Lung microvascular endothelial cell (primary cell): ENCODE measurements around the gene RMC1. TPM values are rescaled to one million over a fixed set of nuclear protein-coding genes. Genes with fewer than 3 reads are reported as not detected.
"Not testable (repeated sequence)": the region's sequence is repeated elsewhere in the genome, so short reads cannot be mapped to it uniquely, and the experiment has no call there.

Experiments
- DNase-seq, 2 donors: peaks; one replicate each; pipeline versions ENCODE4 v3.0.0 to v3.0.0-alpha.2; 2010; ENCODE audit warnings: low read depth in 2 of 2
- total RNA-seq: library from RNA; depleted of rRNA; stranded (reverse); fragments of >200 nt; gene quantifications from 2 replicates; pipeline ENCODE4 v1.2.1, GENCODE V29; 2014

The RMC1 gene
- total RNA-seq, 1 donor from 2014 or later = 31.5 TPM

GRCh38 chr18:23557511-23557910 lies 54.2 kb downstream of the RMC1 start:
- not testable (repeated sequence) for DNase-seq

- DNase-seq = peak in 1 of 2 donors; percentile 16
These were observed 56.9 kb downstream of the RMC1 start for GRCh38 chr18:23560186-23560585.

- peak in 1 of 2 donors; percentile 49 for DNase-seq
These were observed 60.2 kb downstream of the RMC1 start for GRCh38 chr18:23563377-23564043.

- no peak for DNase-seq
These were observed 62.7 kb downstream of the RMC1 start for GRCh38 chr18:23565916-23566547.

- DNase-seq = no peak
These were observed 64.4 kb downstream of the RMC1 start for GRCh38 chr18:23567671-23568070.

GRCh38 chr18:23568281-23569138 lies 65.2 kb downstream of the RMC1 start:
- DNase-seq = peak in 1 of 2 donors; percentile 72

- no peak for DNase-seq
These were observed 66.2 kb downstream of the RMC1 start for GRCh38 chr18:23569299-23570063.

- DNase-seq = no peak
These were observed 67.7 kb downstream of the RMC1 start for GRCh38 chr18:23570912-23571504.

- no peak for DNase-seq
These were observed 68.7 kb downstream of the RMC1 start for GRCh38 chr18:23572012-23572411.

GRCh38 chr18:23572570-23572969 lies 69.3 kb downstream of the RMC1 start:
- DNase-seq = no peak

GRCh38 chr18:23573020-23573419 lies 69.7 kb downstream of the RMC1 start:
- no peak for DNase-seq

- DNase-seq = peak; percentile 62 to 65
These were observed 70.5 kb downstream of the RMC1 start for GRCh38 chr18:23573626-23574431.

- DNase-seq = peak in 1 of 2 donors; percentile 57
These were observed 71.4 kb downstream of the RMC1 start for GRCh38 chr18:23574611-23575308.

- no peak for DNase-seq
These were observed 72.0 kb downstream of the RMC1 start for GRCh38 chr18:23575309-23575651.

- DNase-seq = not testable (repeated sequence)
These were observed 74.2 kb downstream of the RMC1 start for GRCh38 chr18:23577521-23577920.

GRCh38 chr18:23578067-23578701 lies 74.9 kb downstream of the RMC1 start:
- DNase-seq = no peak

- peak; percentile 19 to 57 for DNase-seq
These were observed 75.8 kb downstream of the RMC1 start for GRCh38 chr18:23578891-23579653.

GRCh38 chr18:23580677-23581367 lies 77.5 kb downstream of the RMC1 start:
- DNase-seq = no peak
